ENCODE results near the gene DLGAP1. TPM values are rescaled to one million over a fixed set of nuclear protein-coding genes. Genes with fewer than 3 reads are reported as not detected.

The DLGAP1 gene
- total and polyA plus RNA-seq, 2 experiments from 2014 or later: 17.0 to 48.5 TPM

DNA sequence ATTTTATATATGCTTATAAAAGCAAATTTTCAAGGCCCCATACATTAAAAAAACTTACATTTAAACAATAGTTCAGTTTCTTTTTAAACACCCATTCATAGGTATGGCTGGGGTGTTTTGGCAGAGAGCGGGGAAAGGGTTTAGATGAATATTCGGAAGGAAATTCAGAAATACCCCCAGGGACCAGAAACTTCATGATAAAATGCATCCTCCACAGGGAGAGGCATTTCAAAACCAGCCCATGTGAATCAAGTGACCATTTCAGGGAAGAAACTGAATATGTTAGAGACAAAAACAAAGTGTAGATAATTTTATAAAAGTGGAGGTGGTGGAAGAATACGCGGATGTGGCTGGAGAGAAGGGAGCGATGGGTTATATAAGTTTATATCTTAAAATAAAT is 678.0 kb downstream of the DLGAP1 start:
- no peak for ATAC-seq
- Mint-ChIP-seq H3K27me3 (ENCODE audit: insufficient read depth, low read depth, poor library complexity) (no peaks in the 10 kb centered on the region), H3K9me3 (no peaks in the 10 kb centered on the region; the same call in 2 of the 3 replicates), H3K4me3 (no peak overlapping the region), H3K27ac (no peak overlapping the region), H3K4me1 (peaks cover 41% of the 10 kb centered on the region), H3K36me3 (ENCODE audit: low read depth) (no peaks in the 10 kb centered on the region)
- no peak for TF ChIP-seq EZH2 (IDR thresholded peaks at IDR 0.05; ENCODE audit: low read depth, unreplicated experiment)
- TF ChIP-seq, protein P1, sequence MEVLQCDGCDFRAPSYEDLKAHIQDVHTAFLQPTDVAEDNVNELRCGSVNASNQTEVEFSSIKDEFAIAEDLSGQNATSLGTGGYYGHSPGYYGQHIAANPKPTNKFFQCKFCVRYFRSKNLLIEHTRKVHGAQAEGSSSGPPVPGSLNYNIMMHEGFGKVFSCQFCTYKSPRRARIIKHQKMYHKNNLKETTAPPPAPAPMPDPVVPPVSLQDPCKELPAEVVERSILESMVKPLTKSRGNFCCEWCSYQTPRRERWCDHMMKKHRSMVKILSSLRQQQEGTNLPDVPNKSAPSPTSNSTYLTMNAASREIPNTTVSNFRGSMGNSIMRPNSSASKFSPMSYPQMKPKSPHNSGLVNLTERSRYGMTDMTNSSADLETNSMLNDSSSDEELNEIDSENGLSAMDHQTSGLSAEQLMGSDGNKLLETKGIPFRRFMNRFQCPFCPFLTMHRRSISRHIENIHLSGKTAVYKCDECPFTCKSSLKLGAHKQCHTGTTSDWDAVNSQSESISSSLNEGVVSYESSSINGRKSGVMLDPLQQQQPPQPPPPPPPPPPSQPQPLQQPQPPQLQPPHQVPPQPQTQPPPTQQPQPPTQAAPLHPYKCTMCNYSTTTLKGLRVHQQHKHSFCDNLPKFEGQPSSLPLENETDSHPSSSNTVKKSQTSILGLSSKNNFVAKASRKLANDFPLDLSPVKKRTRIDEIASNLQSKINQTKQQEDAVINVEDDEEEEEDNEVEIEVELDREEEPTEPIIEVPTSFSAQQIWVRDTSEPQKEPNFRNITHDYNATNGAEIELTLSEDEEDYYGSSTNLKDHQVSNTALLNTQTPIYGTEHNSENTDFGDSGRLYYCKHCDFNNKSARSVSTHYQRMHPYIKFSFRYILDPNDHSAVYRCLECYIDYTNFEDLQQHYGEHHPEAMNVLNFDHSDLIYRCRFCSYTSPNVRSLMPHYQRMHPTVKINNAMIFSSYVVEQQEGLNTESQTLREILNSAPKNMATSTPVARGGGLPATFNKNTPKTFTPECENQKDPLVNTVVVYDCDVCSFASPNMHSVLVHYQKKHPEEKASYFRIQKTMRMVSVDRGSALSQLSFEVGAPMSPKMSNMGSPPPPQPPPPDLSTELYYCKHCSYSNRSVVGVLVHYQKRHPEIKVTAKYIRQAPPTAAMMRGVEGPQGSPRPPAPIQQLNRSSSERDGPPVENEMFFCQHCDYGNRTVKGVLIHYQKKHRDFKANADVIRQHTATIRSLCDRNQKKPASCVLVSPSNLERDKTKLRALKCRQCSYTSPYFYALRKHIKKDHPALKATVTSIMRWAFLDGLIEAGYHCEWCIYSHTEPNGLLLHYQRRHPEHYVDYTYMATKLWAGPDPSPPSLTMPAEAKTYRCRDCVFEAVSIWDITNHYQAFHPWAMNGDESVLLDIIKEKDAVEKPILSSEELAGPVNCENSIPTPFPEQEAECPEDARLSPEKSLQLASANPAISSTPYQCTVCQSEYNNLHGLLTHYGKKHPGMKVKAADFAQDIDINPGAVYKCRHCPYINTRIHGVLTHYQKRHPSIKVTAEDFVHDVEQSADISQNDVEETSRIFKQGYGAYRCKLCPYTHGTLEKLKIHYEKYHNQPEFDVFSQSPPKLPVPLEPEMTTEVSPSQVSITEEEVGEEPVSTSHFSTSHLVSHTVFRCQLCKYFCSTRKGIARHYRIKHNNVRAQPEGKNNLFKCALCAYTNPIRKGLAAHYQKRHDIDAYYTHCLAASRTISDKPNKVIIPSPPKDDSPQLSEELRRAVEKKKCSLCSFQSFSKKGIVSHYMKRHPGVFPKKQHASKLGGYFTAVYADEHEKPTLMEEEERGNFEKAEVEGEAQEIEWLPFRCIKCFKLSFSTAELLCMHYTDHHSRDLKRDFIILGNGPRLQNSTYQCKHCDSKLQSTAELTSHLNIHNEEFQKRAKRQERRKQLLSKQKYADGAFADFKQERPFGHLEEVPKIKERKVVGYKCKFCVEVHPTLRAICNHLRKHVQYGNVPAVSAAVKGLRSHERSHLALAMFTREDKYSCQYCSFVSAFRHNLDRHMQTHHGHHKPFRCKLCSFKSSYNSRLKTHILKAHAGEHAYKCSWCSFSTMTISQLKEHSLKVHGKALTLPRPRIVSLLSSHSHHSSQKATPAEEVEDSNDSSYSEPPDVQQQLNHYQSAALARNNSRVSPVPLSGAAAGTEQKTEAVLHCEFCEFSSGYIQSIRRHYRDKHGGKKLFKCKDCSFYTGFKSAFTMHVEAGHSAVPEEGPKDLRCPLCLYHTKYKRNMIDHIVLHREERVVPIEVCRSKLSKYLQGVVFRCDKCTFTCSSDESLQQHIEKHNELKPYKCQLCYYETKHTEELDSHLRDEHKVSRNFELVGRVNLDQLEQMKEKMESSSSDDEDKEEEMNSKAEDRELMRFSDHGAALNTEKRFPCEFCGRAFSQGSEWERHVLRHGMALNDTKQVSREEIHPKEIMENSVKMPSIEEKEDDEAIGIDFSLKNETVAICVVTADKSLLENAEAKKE (CRISPR knock-in tag; IDR thresholded peaks at IDR 0.05): no peak
- TF ChIP-seq POLR2AphosphoS5 (IDR thresholded peaks at IDR 0.05; ENCODE audit: low read depth): no peak
- TF ChIP-seq ZNF331 (CRISPR knock-in tag; IDR thresholded peaks at IDR 0.05; ENCODE audit: low read depth): no peak
- no peak for TF ChIP-seq CREB1 (CRISPR knock-in tag; IDR thresholded peaks at IDR 0.05; ENCODE audit: low read depth)
- no peak for TF ChIP-seq EZH2phosphoT487 (IDR thresholded peaks at IDR 0.05; ENCODE audit: unreplicated experiment)
- no peak for TF ChIP-seq ZNF114 (CRISPR knock-in tag; IDR thresholded peaks at IDR 0.05)
- TF ChIP-seq STAT1 (IDR thresholded peaks at IDR 0.05; ENCODE audit: unreplicated experiment): no peak
- TF ChIP-seq, protein P2, sequence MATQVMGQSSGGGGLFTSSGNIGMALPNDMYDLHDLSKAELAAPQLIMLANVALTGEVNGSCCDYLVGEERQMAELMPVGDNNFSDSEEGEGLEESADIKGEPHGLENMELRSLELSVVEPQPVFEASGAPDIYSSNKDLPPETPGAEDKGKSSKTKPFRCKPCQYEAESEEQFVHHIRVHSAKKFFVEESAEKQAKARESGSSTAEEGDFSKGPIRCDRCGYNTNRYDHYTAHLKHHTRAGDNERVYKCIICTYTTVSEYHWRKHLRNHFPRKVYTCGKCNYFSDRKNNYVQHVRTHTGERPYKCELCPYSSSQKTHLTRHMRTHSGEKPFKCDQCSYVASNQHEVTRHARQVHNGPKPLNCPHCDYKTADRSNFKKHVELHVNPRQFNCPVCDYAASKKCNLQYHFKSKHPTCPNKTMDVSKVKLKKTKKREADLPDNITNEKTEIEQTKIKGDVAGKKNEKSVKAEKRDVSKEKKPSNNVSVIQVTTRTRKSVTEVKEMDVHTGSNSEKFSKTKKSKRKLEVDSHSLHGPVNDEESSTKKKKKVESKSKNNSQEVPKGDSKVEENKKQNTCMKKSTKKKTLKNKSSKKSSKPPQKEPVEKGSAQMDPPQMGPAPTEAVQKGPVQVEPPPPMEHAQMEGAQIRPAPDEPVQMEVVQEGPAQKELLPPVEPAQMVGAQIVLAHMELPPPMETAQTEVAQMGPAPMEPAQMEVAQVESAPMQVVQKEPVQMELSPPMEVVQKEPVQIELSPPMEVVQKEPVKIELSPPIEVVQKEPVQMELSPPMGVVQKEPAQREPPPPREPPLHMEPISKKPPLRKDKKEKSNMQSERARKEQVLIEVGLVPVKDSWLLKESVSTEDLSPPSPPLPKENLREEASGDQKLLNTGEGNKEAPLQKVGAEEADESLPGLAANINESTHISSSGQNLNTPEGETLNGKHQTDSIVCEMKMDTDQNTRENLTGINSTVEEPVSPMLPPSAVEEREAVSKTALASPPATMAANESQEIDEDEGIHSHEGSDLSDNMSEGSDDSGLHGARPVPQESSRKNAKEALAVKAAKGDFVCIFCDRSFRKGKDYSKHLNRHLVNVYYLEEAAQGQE (IDR thresholded peaks at IDR 0.05; ENCODE audit: unreplicated experiment): no peak
- TF ChIP-seq NANOG (IDR thresholded peaks at IDR 0.05; ENCODE audit: borderline replicate concordance): no peak
- no peak for TF ChIP-seq ETS1 (IDR thresholded peaks at IDR 0.05)
- no peak for TF ChIP-seq CTCF (conservative IDR thresholded peaks at IDR 0.05; ENCODE audit: low read depth in 2 of 2)
- no peak for TF ChIP-seq JUNB (IDR thresholded peaks at IDR 0.05; ENCODE audit: unreplicated experiment)
- Histone ChIP-seq H4K20me1 (replicated peaks; ENCODE audit: insufficient read depth) (no peaks in the 10 kb centered on the region), H2AFZ (no peak overlapping the region), H3K27ac (ENCODE audit: low read depth) (no peak overlapping the region), H3K4me3 (no peak overlapping the region), H3F3A (replicated peaks; ENCODE audit: low read depth) (no peaks in the 10 kb centered on the region), H3K4me2 (no peak overlapping the region), H3K79me2 (replicated peaks; ENCODE audit: insufficient read depth) (no peaks in the 10 kb centered on the region), H3K36me3 (ENCODE audit: insufficient read depth) (no peaks in the 10 kb centered on the region), H3K27me3 (ENCODE audit: insufficient read depth) (no peaks in the 10 kb centered on the region), H3K4me1 (ENCODE audit: insufficient read depth) (peaks cover 27% of the 10 kb centered on the region), H3K9me2 (ENCODE audit: insufficient read depth) (no peaks in the 10 kb centered on the region)
- DNase-seq (ENCODE audit: low spot score): no peak

Data from GM23338 (cell line).